ENCODE results near the gene INAFM2. TPM values are rescaled to one million over a fixed set of nuclear protein-coding genes. Genes with fewer than 3 reads are reported as not detected.

The INAFM2 gene
- total RNA-seq, 2 experiments from 2014 or later, result 6.8 to 7.0 TPM

DNA sequence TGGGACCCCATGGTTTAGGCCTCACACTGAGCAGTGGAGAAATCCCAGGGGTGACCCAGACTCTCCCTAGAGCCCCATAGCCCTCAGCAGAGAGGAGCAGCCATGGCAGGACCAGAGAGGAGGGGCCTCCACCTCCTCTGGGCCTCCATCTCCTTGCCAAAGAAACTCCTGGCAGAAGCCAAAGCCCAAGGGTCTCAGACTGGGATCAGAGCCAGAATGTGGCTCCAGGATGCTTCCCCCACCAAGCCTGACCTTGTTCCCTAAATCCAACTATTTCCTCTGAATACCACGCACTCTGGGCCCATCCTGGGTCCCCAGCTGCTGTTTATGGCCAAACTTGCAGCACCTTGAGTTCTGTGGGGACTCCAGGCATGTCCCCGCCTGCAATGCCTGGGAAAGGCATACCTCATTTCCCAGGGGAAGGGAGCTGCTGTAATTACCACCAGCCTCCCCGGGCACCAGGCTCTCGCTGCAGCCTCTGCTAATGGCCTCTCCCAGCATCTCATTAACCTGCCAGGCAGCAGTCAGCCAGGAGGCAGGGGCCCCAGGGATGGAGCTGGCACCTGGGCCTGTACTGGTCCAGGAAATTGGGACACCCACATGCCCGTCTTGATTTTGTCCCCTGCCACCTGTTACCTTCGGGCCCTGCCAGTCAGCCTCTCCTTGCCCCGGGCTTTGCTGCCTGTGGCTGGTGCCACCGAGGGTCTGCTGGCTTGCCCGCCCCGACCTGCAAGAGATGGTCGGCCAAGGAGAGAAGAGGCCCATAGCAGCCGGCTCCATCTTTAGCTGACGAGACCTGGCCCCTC, 12.6 kb downstream of the INAFM2 start:
- Histone ChIP-seq H3K4me1 (ENCODE audit: insufficient read depth, low read length) (peaks cover 31% of the 10 kb centered on the region), H3K9me3 (ENCODE audit: control insufficient read depth in 1 of 2, insufficient read depth in 1 of 2, low read length in 2 of 2) (no peaks in the 10 kb centered on the region), H3K36me3 (ENCODE audit: insufficient read depth, low read length) (no peaks in the 10 kb centered on the region), H3K27ac (ENCODE audit: low read depth in 1 of 2, low read length in 2 of 2) (no peak overlapping the region), H3K27me3 (ENCODE audit: control insufficient read depth in 1 of 2, insufficient read depth in 2 of 2, low read length in 2 of 2) (no peaks in the 10 kb centered on the region), H3K4me3 (ENCODE audit: low read length) (no peak overlapping the region)
- TF ChIP-seq CTCF (IDR thresholded peaks at IDR 0.05), result no peak
- ChIA-PET POLR2A (interaction anchor here (0.5 to 4.2 kb wide), 3 partner anchors 9 to 28 kb away, joined by 4 to 34 read pairs (median 18); partner anchors contain the start of genes INAFM2 and PLCB2), CTCF (interaction anchor here (1.1 to 3.7 kb wide), 4 partner anchors 9 to 57 kb away, joined by 3 to 48 read pairs (median 38); partner anchors contain the start of gene INAFM2)
- DNase-seq, result no peak
- intact Hi-C loops (cut with DNase I, micrococcal nuclease), result loop anchor here (5.0 to 10.0 kb wide), 2 partner anchors 119 to 551 kb away; partner anchors contain the start of gene FSIP1 (in 1 of the 2)
- Mint-ChIP-seq H3K27me3 (no peaks in the 10 kb centered on the region), H3K4me1 (ENCODE audit: low read depth) (peaks cover 21% of the 10 kb centered on the region), H3K27ac (no peak overlapping the region), H3K36me3 (ENCODE audit: low read depth) (no peaks in the 10 kb centered on the region), H3K4me3 (no peak overlapping the region), H3K9me3 (no peaks in the 10 kb centered on the region)
- no peak for ATAC-seq (ENCODE audit: poor library complexity)

DNA sequence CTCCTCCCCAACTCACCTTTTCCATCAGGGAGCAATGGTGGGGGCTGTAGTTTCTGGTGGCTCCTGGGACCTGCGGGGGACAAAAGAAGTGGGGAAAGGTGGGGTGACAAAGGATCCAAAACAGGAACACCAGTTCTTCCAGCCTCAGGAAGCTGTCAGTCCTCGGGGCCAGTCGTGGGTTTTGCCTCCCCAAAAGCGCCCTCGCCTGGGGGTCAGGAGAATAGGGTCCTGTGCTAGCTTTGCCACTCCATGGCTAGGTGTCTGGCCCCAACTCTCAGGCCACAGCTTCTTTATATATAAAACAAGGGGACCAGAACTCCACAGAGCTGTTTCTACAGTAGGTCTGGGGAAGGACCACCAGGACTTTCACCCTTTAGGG, 13.2 kb downstream of the INAFM2 start:
- H3K9me3 ChIP-seq (ENCODE audit: control insufficient read depth in 1 of 2, insufficient read depth in 1 of 2, low read length in 2 of 2), result no peaks in the 10 kb centered on the region
- no peaks in the 10 kb centered on the region for H3K27me3 ChIP-seq (ENCODE audit: control insufficient read depth in 1 of 2, insufficient read depth in 2 of 2, low read length in 2 of 2)
- ChIA-PET POLR2A (interaction anchor here (0.5 to 4.2 kb wide), 4 partner anchors 8 to 29 kb away, joined by 4 to 34 read pairs (median 13); partner anchors contain the start of genes INAFM2 and PLCB2), CTCF (interaction anchor here (1.1 to 3.7 kb wide), 8 partner anchors 10 to 63 kb away, joined by 3 to 48 read pairs (median 24); partner anchors contain the start of genes INAFM2 and PLCB2)
- H3K4me3 Mint-ChIP-seq, result no peak overlapping the region
- no peak overlapping the region for H3K27ac Mint-ChIP-seq
- TF ChIP-seq CTCF (IDR thresholded peaks at IDR 0.05), result no peak
- H3K4me1 Mint-ChIP-seq (ENCODE audit: low read depth), result peaks cover 21% of the 10 kb centered on the region
- peak in 4 of 14 experiments; percentile 14 to 49 (median 39) for DNase-seq
- intact Hi-C loops (cut with DNase I, micrococcal nuclease), result loop anchor here (5.0 to 10.0 kb wide), 2 partner anchors 119 to 552 kb away; partner anchors contain the start of gene FSIP1 (in 1 of the 2)
- H3K27me3 Mint-ChIP-seq, result no peaks in the 10 kb centered on the region
- H3K4me1 ChIP-seq (ENCODE audit: insufficient read depth, low read length), result peaks cover 31% of the 10 kb centered on the region
- no peak overlapping the region for H3K27ac ChIP-seq (ENCODE audit: low read depth in 1 of 2, low read length in 2 of 2)
- H3K4me3 ChIP-seq (ENCODE audit: low read length), result no peak overlapping the region
- no peaks in the 10 kb centered on the region for H3K36me3 Mint-ChIP-seq (ENCODE audit: low read depth)
- no peak for ATAC-seq (ENCODE audit: poor library complexity)
- no peaks in the 10 kb centered on the region for H3K36me3 ChIP-seq (ENCODE audit: insufficient read depth, low read length)
- no peaks in the 10 kb centered on the region for H3K9me3 Mint-ChIP-seq

- H3K9me3 ChIP-seq (ENCODE audit: control insufficient read depth in 1 of 2, insufficient read depth in 1 of 2, low read length in 2 of 2), result no peaks in the 10 kb centered on the region
- H3K36me3 Mint-ChIP-seq (ENCODE audit: low read depth), result no peaks in the 10 kb centered on the region
- no peak overlapping the region for H3K4me3 ChIP-seq (ENCODE audit: low read length)
- POLR2A ChIA-PET, result interaction anchor here (1.4 to 4.2 kb wide), 5 partner anchors 12 to 58 kb away, joined by 6 to 34 read pairs (median 8); partner anchors contain the start of genes INAFM2 and PLCB2
- TF ChIP-seq CTCF (IDR thresholded peaks at IDR 0.05), result no peak
- no peak overlapping the region for H3K27ac Mint-ChIP-seq
- H3K4me3 Mint-ChIP-seq, result no peak overlapping the region
- DNase-seq (peak in 1 of 14 experiments; percentile 34), ATAC-seq (ENCODE audit: poor library complexity) (no peak)
- no peak overlapping the region for H3K27ac ChIP-seq (ENCODE audit: low read depth in 1 of 2, low read length in 2 of 2)
- no peaks in the 10 kb centered on the region for H3K9me3 Mint-ChIP-seq
- peaks cover 31% of the 10 kb centered on the region for H3K4me1 ChIP-seq (ENCODE audit: insufficient read depth, low read length)
- CTCF ChIA-PET, result interaction anchor here (0.7 to 3.7 kb wide), 21 partner anchors 11 to 651 kb away, joined by 3 to 48 read pairs (median 6); partner anchors contain the start of genes ANKRD63, DISP2, INAFM2 and IVD
- H3K36me3 ChIP-seq (ENCODE audit: insufficient read depth, low read length), result no peaks in the 10 kb centered on the region
- peaks cover 21% of the 10 kb centered on the region for H3K4me1 Mint-ChIP-seq (ENCODE audit: low read depth)
- H3K27me3 Mint-ChIP-seq, result no peaks in the 10 kb centered on the region
- H3K27me3 ChIP-seq (ENCODE audit: control insufficient read depth in 1 of 2, insufficient read depth in 2 of 2, low read length in 2 of 2), result no peaks in the 10 kb centered on the region
- intact Hi-C loops (cut with DNase I, micrococcal nuclease), result loop anchor here (5.0 to 10.0 kb wide), 2 partner anchors 120 to 553 kb away; partner anchors contain the start of gene FSIP1 (in 1 of the 2)
Measured at GRCh38 chr15:40337597-40337996, 14.1 kb downstream of the INAFM2 start.
